Heart left ventricle (tissue), 13 donors: Measurements from ENCODE around the gene LTBP2.

Experiments
- CTCF ChIP-seq, 12 donors: fragments of 200-600 bp; sonication (generic) in 4 of 12; IDR thresholded peaks; one replicate each; pipeline versions ENCODE4 v1.5.0 to v1.8.0; 2018 to 2022; ENCODE audit warnings: antibody characterized with exemption in 12 of 12, mild to moderate bottlenecking in 5 of 12
- POLR2A ChIP-seq, 2 donors: fragments of 450-650 bp; IDR thresholded peaks; one replicate each; pipeline ENCODE4 v1.6.1; 2017; ENCODE audit warnings: antibody characterized with exemption in 2 of 2, mild to moderate bottlenecking in 2 of 2, moderate library complexity in 2 of 2
- donor health status: ischemic (EF 13 %, LVEDD 7.1; RV severe dilation, severe dysfunction).
- donor health status: DM: no; HTN: yes; CAD: no.
- donor health status: DM: no; HTN: no; CAD: no.
- donor health status: ischemic (EF 25% LVEDD 6.9; RV normal size, moderate dysfunction).
- donor health status: ischemic (EF 25% LVEDD 5.7; RV mildly dilated, moderate dysfunction).
- donor health status: ischemic (EF 35%, LVEDD 5.7; RV mildly dilated, moderate dysfunction).
- donor health status: nonischemic (EF 11% LVEDD 7.7; RV severe dilation, severe dysfunction).
- donor health status: DM: yes; HTN: yes; CAD: no.
- donor health status: PGD.
- donor health status: ischemic (EF 29% LVEDD 5.4; RV normal size, mild dysfunction).
- donor health status: nonischemic (EF 23%, LVEDD 6.1; RV moderate dilation, normal function).

- peak in 4 of 12 donors; percentile 6 to 28 (median 14) for TF ChIP-seq CTCF (IDR thresholded peaks at IDR 0.05)
- no peak for TF ChIP-seq POLR2A (IDR thresholded peaks at IDR 0.05)
Observed at GRCh38 chr14:74549588-74549987, 62.4 kb downstream of the LTBP2 start.
